PC-3 (cell line): Measurements from ENCODE around the gene DST.

Experiments used
- CTCF ChIP-seq: fragments of 300-600 bp; sonication (generic); conservative IDR thresholded peaks from 2 replicates; pipeline ENCODE4 v1.5.1; 2017; ENCODE audit warnings: antibody characterized with exemption, low read depth, mild to moderate bottlenecking, low read length
- EZH2 ChIP-seq: fragments of 300-600 bp; sonication (generic); IDR thresholded peaks from one replicate; pipeline ENCODE4 v1.6.1; 2017; ENCODE audit warnings: antibody characterized with exemption, mild to moderate bottlenecking, low read length; ENCODE audit not compliant: unreplicated experiment
- EZH2phosphoT487 ChIP-seq: fragments of 300-600 bp; sonication (generic); IDR thresholded peaks from 2 replicates; pipeline ENCODE4 v1.6.1; 2018; ENCODE audit warnings: mild to moderate bottlenecking, antibody characterized with exemption, low read length, borderline replicate concordance

- TF ChIP-seq CTCF, result no peak
- TF ChIP-seq EZH2, result no peak
- no peak for TF ChIP-seq EZH2phosphoT487
Measured at GRCh38 chr6:56511591-56511990, 131.1 kb downstream of the DST start.
